HG03571 (cell line): Measurements from ENCODE around the gene MMP24OS.

ENCODE experiments used
- ATAC-seq: cut with Tn5 transposase; IDR thresholded peaks from one replicate; pipeline ENCODE4 v1.9.1; 2021; ENCODE audit not compliant: unreplicated experiment

MMP24OS gene

GRCh38 chr20:35291654-35292503, 14.0 kb upstream of the MMP24OS start, which contains the start of gene FAM83C:
TSS of gene FAM83C (minus strand) at chr20:35292425. CDS start at chr20:35292304, 121 bp downstream.
- no peak for ATAC-seq

DNA sequence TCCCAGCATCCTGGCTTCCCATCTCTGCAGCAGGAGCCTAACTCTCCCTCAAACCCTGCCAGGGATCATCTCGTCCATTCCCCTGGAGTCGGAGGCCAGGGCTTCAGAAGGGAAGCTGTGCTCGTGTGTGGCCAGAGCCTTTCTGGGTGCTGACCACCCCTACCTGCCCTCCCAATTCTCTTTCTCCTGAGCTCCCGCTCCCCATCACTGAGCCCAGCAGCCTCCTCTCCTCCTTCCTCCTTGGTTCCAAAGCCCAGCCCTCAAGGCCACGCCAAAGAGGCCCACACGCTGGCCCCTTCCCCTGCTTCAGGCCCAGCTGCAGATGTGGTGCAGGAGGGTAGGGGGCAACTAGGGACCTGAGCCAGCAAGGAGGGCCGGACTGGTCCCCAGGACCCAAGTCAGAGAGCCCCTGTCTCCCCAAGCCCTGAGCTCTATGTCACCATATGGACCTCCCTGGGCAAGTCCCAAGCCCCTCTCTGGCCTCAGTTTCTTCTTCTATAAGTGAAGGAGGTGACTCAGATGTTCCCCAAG, 13.0 kb upstream of the MMP24OS start:
- no peak for ATAC-seq

GRCh38 chr20:35290186-35290886, 12.4 kb upstream of the MMP24OS start:
- no peak for ATAC-seq

DNA sequence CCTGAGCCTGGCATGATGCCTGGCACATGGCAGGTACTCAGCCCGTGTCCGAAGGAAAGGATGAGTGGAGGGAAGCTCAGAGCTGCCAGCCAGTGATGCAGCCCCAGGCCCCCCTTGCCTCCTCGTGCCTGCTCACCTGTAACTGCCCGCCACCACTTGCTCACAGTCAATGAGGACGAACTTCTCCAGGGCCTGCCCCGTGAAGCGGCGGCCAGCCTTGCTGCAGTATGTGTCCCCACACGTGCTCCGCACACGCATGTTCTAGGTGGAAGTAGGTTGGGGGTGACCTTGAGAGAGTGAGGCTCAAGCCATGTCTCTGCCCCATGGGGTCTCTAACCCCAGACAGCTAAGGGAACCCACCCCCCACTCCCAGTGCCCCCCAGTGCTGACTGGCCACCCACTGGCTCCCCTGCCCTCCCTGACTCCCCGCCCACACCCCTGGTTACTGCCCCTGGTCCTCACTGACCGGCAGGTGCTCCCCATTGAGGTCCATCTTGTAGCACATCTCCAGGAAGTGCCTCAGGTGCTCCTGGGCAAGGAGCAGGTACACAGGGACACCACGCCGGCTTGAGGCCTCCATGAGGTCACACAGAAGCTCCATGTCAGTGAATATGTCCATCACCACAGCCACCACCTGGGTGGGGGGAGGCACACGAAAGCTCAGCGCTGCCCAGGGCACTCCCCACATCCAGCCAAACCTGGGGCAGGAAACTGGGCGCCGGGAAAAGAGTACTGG, 10.6 kb upstream of the MMP24OS start:
- no peak for ATAC-seq

GRCh38 chr20:35287509-35288324, 9.8 kb upstream of the MMP24OS start:
- no peak for ATAC-seq

DNA sequence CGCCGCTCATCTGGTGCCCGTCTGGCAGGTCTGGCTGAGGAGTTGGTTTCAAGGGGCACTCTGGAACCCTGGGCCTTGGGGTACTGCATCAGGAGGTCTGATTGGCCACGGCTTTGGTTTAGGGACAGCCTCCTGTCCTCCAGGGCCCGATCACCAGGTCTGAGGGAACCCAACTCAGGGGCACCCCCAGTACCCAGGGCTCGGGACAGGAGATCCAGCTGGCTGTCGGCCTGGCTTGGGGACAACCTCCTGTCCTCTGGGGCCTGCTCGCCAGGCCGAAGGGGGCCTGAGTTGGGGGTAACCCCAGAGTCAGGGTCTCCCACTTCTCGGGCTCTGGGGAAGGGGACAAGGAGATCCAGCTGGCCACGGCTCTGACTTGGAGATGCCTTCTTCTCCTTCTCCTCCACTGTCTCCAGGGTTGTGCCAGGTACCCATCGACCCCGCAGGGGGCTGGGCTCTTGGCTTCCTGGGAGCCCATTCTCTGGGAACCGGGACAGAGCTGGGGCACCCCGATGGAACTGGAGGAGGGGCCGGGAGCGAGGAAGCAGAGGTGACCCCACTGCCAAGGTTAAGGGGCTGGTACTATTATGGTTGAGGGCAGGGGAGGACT, 9.1 kb upstream of the MMP24OS start:
- no peak for ATAC-seq

DNA sequence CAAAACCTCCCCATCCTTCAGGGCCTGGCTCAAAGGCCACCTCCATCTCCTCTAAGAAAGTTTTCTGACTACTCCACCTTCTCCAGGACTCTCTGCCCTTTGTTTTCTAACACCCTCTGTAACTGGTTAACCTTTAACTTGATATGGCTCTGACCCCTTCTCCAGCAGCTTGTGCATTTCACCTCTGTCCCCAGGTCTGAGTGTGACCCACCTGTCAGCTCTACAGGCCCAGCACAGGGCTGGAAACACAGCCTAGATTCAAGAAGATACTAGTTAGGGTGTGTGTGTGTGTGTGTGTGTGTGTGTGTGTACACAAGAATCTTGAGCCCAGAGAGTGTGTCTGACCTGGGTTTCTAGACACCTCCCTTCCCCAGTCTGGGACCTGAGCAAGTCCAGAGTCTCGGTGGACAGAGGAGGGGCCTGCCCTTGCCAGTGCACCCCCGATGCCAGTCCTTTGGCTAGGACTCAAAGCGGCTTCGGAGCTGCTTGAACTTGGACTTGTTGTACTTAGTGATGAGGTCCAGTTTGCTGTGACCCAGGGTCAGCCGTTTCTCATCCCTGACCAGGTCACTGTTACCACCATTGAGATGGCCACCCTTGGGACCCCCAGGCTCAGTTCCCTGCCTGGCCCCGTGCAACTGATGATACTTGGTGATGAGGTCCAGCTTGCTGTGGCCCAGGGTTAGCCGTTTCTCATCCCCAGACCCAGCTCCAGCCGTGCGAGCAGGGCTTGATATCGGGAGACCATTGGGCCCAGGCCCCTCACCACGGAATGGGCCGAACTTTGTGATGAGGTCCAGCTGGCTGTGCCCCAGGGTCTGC, 8.4 kb upstream of the MMP24OS start:
- ATAC-seq = no peak

DNA sequence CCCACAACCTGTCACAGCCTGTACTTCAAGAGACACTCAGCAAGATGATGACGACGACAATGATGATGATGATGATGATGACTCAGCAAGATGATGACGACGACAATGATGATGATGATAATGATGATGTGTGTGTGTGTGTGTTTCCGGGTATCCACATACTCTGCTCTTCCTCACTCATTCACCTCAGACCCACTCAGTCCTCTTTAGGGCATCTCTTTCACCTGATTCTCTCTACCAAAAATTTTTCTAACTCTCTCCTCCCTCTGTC, 7.8 kb upstream of the MMP24OS start:
- no peak for ATAC-seq

- ATAC-seq = no peak
Measured at GRCh38 chr20:35284992-35285805, 7.3 kb upstream of the MMP24OS start.

- ATAC-seq = peak; percentile 72
Measured at GRCh38 chr20:35284267-35284991, 6.5 kb upstream of the MMP24OS start, which contains the start of gene EIF6. TSS of gene EIF6 (minus strand) at chr20:35284772. CDS start at chr20:35284487, 285 bp downstream.

DNA sequence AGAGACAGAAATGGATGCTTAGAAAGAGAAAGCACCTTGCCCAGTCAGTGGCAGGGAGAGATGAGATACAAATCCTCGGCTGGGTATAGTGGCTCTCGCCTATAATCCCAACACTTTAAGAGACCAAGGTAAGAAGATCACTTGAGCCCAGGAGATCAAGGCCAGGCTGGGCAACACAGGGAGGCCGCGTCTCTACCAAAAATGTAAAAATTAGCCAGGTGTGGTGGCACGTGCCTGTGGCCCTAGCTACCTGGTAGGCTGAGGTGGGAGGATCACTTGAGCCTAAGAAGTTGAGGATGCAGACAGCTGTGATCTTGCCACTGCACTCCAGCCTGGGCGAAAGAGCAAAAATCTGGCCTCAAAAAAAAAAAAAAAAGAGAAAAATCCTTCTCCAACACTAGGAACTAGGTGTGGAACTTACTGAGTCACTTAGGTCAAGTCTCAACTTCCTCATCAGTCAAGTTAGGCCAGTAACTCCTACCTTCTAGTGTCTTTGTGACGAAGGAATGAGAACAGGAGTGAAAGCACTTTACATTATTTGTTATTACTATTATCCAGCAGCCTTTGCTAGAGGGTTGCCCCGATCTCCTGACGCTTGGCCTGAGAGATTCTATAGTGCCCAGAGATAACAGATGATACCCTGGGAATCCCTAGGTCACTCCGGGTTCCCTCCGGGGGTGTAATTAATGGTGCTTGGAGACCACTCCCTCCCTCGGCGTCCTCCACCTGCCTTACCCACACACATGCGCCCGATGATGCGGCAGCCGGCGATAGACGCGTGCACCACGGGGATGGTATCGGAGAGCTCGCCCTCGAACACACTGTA, 5.7 kb upstream of the MMP24OS start:
- ATAC-seq = no peak

DNA sequence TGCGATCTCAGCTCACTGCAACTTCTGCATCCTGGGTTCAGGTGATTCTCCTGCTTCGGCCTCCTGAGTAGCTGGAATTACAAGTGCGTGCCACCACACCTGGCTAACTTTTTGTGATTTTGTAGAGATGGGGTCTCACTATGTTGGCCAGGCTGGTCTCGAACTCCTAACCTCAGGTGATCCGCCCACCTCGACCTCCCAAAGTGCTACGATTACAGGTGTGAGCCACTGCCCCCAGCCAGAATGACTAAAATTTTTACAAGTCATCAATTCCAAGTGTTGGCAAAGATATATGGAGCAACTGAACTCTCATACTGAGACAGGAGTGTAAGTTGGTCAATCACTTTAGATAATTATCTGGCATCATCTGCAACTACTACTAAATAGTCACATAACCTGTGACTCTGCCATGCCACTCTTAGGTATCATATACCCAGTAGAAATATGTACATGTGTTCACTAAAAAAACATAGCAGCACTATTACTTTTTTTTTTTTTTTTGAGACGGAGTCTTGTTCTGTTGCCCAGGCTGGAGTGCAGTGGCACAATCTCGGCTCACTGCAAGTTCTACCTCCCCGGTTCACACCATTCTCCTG, 3.7 kb upstream of the MMP24OS start:
- no peak for ATAC-seq

GRCh38 chr20:35280523-35280922, 2.6 kb upstream of the MMP24OS start:
- ATAC-seq = no peak

GRCh38 chr20:35279533-35280174, 1.7 kb upstream of the MMP24OS start:
- no peak for ATAC-seq

- ATAC-seq = no peak
Measured at GRCh38 chr20:35279040-35279439, 1.1 kb upstream of the MMP24OS start.

DNA sequence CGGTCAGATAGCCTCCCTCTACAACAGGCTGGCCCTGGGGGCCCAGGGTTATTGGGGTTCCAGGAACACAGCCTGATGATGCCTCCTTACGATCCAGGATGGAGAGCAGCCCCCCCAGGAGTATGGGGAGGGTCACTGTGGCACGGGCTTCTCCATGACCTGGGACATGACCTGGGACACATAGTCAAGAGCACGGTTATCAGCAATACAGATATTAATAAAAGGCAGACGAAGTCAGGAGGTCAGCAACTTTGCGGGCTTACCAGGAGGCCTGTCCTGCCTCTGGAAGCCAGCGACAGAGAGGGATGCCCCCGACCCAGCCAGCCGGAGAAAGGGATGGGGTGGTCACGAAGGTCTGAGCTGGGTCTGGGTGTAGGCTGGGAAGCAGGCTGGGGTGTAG, 795 bp downstream of the MMP24OS start:
- no peak for ATAC-seq
